GM19468 (cell line): Measurements from ENCODE around the gene HAO2.
"Not testable (repeated sequence)": the region's sequence is repeated elsewhere in the genome, so short reads cannot be mapped to it uniquely, and the experiment has no call there.

Source experiments
- ATAC-seq: cut with Tn5 transposase; IDR thresholded peaks from one replicate; pipeline ENCODE4 v1.9.1; 2021; ENCODE audit warnings: mild to moderate bottlenecking, moderate library complexity, moderate number of reproducible peaks; ENCODE audit not compliant: unreplicated experiment; ENCODE audit errors: extremely low read depth

The HAO2 gene

GRCh38 chr1:119341372-119341947, 27.1 kb upstream of the HAO2 start:
- no peak for ATAC-seq

- ATAC-seq: no peak
These were observed 23.2 kb upstream of the HAO2 start for GRCh38 chr1:119345398-119345797.

DNA sequence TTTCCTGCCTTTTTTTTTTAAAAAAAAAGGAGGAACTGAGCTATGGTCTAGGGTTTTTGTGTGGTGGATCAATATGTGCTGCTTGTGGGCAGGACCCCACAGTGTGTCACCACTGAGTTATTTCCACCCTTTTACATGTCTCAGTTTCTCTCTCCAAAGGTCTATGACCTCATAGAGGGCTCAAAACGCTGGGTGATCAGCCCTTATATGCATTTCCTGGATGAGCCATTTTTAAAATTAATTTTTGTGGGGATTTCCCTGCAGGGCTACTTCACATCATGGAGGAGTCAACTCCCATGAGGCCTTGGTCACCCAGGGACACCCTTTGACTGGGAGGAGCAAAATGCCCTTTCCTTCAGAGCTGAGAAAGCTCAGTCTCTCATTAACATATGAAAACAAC, 20.7 kb upstream of the HAO2 start:
- ATAC-seq: peak; percentile 76

GRCh38 chr1:119348941-119349340, 19.6 kb upstream of the HAO2 start:
- no peak for ATAC-seq

DNA sequence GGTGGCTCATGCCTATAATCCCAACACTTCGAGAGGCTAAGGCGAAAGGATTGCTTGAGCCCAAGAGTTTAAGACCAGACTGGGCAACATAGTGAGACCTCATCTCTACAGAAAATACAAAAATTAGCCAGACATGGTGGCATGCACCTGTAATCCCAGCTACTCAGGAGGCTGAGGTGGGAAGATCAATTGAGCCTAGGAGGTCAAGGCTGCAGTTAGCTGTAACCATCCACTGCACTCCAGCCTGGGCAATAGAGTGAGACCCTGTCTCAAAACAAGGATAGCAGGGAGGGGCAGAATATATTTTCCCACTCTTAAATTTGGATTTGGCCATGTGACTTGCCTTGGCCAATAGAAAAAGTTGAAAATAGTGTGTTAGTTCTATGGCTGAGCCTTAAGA, 17.7 kb upstream of the HAO2 start:
- ATAC-seq: not testable (repeated sequence)

GRCh38 chr1:119351997-119352396, 16.6 kb upstream of the HAO2 start:
- ATAC-seq: no peak

DNA sequence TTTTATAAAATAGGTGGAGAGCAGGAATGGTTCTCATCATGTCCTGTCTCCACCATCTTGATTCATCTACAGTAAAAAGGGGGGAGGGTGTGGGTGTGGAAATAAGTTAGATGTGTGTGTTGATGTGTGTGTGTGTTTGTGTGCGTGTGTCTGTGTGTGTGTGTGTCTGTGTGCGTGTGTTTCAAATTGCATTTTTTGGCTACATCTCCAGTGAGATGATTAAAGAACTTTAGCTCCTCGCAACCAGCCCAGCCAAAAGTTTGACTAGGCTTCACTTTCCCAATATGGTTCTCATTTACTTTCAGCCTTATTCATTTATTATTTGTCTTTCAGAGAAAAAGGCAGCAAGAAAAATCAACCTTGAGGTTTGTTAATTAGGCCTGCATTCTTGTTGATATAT, 14.7 kb upstream of the HAO2 start:
- no peak for ATAC-seq

DNA sequence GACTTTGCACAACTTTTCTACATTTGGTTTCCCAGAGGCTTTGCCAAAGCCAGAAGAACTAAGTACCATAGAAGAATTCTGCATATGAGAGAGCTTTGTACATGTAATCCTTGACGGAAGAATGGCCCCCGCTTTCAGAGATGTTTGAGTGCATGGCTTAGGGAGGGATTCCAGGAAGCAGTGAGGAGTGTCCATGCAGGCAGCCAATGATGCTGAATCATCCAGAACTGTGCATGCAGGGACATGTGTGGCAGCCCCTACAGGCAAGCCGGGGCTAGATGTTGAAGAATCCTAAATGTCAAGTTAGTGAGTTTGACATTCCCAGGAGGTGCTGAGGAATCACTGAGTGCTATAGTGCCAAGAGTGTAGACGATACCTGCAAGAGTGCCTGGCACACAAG, 9.9 kb upstream of the HAO2 start:
- ATAC-seq: no peak

GRCh38 chr1:119359730-119360129, 8.9 kb upstream of the HAO2 start:
- ATAC-seq: no peak

DNA sequence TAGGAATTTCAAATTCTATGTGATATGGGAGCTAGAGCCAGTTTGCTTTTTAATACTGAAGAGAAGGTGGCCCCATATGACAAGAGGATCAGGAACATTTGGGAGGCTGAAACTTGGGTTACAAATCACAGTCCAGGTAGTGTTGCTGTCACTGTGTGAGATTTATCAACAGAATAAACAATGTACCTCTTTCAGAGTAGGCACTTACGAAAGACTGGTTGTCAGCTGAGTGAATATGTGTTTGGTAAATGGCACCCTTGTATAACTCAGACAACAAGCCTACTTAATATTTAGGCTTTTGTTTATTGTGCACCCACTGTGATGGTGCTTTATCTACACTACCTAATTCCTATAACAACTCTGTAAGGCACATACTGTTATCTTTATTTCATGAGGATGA, 7.4 kb upstream of the HAO2 start:
- ATAC-seq: no peak

DNA sequence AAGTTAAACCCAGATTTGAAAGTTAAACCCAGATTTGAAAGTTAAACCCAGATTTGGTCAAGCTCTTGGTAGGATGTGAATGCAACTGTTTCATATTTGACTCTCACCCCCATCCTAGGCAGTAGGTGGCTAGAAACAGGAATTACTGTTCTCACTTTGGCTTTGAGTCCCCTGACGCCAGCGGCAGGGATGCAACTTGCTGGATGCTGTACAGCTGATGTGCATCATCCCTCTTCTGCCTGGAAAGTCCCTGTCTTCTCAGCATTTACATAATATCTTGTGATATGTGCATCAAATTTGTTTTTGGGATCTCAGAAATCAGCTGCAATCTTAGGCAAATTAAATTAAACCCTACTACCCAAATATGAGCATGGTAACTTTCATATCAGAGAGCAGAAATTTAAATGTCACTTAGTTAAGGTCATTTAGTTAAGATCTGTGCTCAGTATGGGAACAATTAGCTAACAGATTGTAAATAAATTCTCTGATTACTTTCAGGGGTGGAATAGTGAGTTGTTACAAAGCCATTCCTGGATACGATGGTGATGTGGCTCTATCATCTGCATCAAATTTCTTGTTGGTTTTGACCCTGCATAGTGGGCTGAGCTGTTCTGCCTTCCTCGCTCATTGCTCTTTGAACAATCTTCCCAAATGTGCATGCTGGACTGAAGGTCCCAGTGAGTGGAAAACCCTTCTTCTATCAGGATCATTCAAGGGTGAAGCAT, 6.8 kb upstream of the HAO2 start:
- no peak for ATAC-seq

GRCh38 chr1:119363162-119363561, 5.4 kb upstream of the HAO2 start:
- ATAC-seq: no peak

DNA sequence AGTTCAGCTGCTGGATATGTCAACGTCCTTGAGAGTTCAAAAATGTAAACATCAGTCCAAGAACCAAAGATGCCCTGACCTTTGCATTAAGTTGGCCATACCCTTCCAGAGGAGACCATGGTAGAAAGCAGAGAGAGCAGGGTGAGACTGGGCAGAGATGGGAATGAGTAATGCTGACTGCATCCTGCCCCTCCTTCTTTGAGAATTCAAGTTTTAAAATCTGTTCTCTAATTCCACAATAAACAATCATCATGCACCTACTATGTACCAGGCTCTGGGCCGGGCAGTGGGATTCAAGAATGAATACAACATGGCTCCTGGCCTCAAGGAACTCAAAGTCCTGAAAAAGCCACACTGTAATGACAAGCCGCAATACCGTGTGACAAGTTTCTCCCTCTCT, 3.9 kb upstream of the HAO2 start:
- no peak for ATAC-seq

DNA sequence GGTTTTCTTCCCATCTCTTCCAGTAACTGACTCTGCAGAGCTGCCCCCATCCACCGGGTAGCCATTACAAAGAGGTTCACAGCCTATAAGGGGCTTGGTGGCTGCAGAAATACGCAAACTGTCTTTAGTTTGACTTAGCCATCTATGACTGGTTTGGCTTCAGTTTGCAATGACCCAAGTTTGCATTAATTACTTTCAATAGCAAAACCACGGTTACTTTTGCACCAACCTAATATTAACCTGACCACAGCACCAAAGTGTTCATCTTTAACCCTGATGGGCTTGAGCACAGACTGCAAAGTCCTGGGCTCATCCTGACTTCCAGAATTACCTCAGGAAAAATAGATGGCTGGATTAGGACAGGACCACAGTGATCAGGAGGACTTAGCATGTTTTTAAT, 2.2 kb upstream of the HAO2 start:
- ATAC-seq: no peak

DNA sequence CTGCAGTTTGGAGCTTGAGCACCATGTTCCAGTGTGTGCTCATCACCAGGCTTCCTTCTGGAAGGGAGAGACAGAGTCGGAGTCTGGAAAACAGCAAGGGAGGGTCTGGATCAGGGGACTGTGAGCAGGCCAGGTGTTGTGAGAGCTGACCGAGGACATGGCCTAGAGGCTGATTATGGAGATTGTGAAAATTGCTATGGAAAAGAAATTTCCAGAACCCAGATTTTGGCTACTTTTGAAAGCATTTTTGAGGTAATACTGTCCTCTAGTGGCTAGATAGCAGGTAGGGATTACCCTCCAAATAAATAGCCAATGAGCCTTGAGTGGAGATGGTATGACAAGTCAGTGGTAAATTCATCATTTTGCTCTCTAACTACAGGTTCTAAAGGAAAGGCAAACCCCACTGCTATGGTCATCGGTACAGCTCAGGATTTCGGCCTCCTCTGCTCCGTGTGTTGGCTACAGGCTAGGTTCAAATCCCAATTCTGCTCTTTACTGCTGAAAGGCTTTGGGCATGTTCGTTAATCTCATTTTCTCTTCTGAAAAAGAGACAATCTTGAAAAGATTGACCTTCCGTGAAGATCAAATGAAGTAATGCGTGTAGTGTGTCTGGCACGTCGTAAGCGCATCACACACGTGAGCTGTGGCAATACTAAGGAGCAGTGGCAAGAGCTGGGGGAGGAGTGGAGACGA, 1.0 kb upstream of the HAO2 start:
- ATAC-seq: no peak

- no peak for ATAC-seq
These were observed 2.2 kb downstream of the HAO2 start for GRCh38 chr1:119370748-119371147.

- no peak for ATAC-seq
These were observed 3.2 kb downstream of the HAO2 start for GRCh38 chr1:119371815-119372214.

GRCh38 chr1:119372503-119373086, 4.0 kb downstream of the HAO2 start:
- ATAC-seq: no peak

- no peak for ATAC-seq
These were observed 4.9 kb downstream of the HAO2 start for GRCh38 chr1:119373465-119373864.

DNA sequence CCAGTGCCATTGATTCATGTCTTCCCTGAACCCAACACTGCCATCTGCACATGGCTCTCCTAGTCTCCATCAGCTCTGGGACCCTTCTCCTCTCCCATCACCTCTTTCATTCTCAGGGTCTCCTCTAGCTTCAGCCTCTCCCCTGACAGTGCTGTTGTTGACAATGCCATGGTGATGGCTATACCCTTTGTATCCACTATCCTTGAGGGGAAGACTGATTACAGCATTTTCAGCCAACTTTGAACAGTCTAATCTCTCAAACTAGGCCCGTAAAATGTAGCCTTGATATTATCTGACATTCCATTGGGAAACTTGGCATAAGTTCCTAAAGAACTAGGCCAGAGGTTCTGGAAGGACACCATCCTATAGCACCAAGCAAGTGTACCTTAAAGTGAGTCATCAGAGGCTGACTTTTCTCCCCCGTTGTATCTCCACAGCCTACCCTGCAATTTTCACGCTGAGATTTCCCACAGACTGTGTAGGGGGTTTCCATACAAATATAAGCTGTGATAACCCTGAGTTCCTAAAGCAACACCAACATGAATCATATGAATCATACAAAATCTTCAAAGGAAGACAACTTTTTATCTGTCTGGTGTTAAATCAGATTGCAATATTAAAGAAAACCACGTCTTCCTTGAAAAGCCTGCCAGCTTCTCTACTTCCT, 5.8 kb downstream of the HAO2 start:
- ATAC-seq: no peak

DNA sequence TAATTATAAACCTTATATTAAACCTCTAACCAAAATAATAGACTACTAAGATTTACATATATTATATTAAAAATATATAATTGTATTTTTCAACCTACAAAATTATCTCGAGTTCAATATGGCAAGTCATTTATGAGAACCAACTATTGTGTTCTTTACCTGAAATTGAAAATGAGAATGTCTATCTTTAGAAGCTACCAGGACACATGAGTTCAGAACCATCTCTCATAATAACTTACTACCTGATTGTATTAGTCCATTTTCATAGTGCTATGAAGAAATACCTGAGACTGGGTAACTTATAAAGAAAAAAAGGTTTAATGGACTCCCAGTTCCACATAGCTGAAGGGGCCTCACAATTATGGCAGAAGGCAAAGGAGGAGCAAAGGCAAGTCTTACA, 6.8 kb downstream of the HAO2 start:
- no peak for ATAC-seq
